ENCODE results near the gene MPP4. TPM values are rescaled to one million over a fixed set of nuclear protein-coding genes. Genes with fewer than 3 reads are reported as not detected.

The MPP4 gene
- total RNA-seq, 1 experiment from 2014 or later = 5.9 TPM

- no peak for DNase-seq (ENCODE audit: low read depth)
These were observed 67.9 kb downstream of the MPP4 start for GRCh38 chr2:201630577-201630976.

- no peak for DNase-seq (ENCODE audit: low read depth)
These were observed 69.9 kb downstream of the MPP4 start for GRCh38 chr2:201628545-201628944.

- DNase-seq (ENCODE audit: low read depth) = peak; percentile 6
These were observed 76.0 kb downstream of the MPP4 start for GRCh38 chr2:201622306-201622970.

GRCh38 chr2:201621293-201621999 lies 77.0 kb downstream of the MPP4 start:
- DNase-seq (ENCODE audit: low read depth) = no peak

GRCh38 chr2:201618744-201619662 lies 79.4 kb downstream of the MPP4 start:
- no peak for DNase-seq (ENCODE audit: low read depth)

GRCh38 chr2:201608021-201608420 lies 90.4 kb downstream of the MPP4 start:
- peak; percentile 56 for DNase-seq (ENCODE audit: low read depth)

GRCh38 chr2:201607568-201607967 lies 90.9 kb downstream of the MPP4 start:
- no peak for DNase-seq (ENCODE audit: low read depth)

- peak; percentile 69 for DNase-seq (ENCODE audit: low read depth)
These were observed 97.5 kb downstream of the MPP4 start for GRCh38 chr2:201600906-201601305.

- DNase-seq (ENCODE audit: low read depth) = no peak
These were observed 101.0 kb downstream of the MPP4 start for GRCh38 chr2:201597397-201597796.

Other genes starting within 250 kb of the MPP4 start
- gene TRAK2, start 247.2 kb downstream of the MPP4 start, total RNA-seq (2014; rRNA removed; shearing (Covaris generic)) = 18.6 and 22.9 TPM in 2 replicates
- 41.1 and 51.6 TPM in 2 replicates for gene STRADB, start 246.9 kb downstream of the MPP4 start, total RNA-seq (2014; rRNA removed; shearing (Covaris generic))
- 58.8 and 68.8 TPM in 2 replicates for gene TMEM237, start 55.1 kb downstream of the MPP4 start, total RNA-seq (2014; rRNA removed; shearing (Covaris generic))
- gene ALS2, start 82.3 kb upstream of the MPP4 start, total RNA-seq (2014; rRNA removed; shearing (Covaris generic)) = 23.5 and 28.2 TPM in 2 replicates
- gene CDK15, start 107.9 kb upstream of the MPP4 start, total RNA-seq (2014; rRNA removed; shearing (Covaris generic)) = 7.0 and 17.6 TPM in 2 replicates